AG09309 (cell line): ENCODE results near the gene TCP11.

Experiments
- DNase-seq: peaks from one replicate; pipeline ENCODE4 v3.0.0-alpha.2; 2010; ENCODE audit warnings: low read depth
- H3K4me3 ChIP-seq: 2 replicates; pipeline ENCODE4 v1.5.1; 2011; ENCODE audit warnings: mild to moderate bottlenecking, low read depth, low read length, moderate library complexity; ENCODE audit not compliant: control insufficient read depth
- TF ChIP-seq, protein P1 (sequence below): IDR thresholded peaks from 2 replicates; pipeline ENCODE4 v1.5.1; 2011; ENCODE audit warnings: mild to moderate bottlenecking, low read depth, low read length, inconsistent platforms; ENCODE audit not compliant: insufficient read depth, control insufficient read depth; ENCODE audit errors: missing control alignments

TCP11 gene

DNA sequence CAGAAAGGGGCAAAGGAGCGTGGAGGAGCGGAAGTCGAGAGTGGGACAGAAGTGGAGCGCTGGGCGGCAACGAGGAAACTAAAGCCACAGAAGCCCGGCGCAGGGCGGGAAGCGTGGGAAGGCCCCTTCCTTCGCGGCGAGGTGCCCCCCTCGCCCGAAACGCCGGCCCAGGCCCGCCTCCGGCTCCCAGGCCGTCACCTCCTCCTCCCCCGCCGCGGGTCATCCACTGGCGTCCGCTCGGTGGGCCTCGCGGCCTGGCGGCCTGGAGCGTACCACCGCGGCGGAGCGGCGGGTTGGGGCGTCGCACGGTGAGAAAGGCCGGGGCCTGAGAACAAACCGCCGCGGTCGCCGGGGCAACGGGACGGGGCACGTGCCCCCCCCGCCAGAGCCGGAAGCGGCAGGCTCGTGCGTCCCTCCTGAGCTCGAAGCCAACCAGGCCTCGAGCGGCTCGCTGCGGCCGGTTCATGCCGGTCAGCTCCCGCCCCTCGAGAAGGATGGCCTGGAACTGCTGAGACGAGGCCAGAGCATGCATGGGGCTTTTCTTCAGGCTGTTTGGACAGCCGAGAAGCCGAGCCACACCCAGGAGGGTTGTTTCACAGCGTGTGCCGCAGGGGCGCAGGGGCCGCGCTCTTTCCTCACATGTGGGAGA is at the start of gene TCP11:
Gene TCP11 (minus strand): TSS at position 333 of the 649 bp plus-strand sequence. CDS start 469 bp downstream, outside the sequence.
- TF ChIP-seq, protein P1, sequence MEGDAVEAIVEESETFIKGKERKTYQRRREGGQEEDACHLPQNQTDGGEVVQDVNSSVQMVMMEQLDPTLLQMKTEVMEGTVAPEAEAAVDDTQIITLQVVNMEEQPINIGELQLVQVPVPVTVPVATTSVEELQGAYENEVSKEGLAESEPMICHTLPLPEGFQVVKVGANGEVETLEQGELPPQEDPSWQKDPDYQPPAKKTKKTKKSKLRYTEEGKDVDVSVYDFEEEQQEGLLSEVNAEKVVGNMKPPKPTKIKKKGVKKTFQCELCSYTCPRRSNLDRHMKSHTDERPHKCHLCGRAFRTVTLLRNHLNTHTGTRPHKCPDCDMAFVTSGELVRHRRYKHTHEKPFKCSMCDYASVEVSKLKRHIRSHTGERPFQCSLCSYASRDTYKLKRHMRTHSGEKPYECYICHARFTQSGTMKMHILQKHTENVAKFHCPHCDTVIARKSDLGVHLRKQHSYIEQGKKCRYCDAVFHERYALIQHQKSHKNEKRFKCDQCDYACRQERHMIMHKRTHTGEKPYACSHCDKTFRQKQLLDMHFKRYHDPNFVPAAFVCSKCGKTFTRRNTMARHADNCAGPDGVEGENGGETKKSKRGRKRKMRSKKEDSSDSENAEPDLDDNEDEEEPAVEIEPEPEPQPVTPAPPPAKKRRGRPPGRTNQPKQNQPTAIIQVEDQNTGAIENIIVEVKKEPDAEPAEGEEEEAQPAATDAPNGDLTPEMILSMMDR = no peak
- H3K4me3 ChIP-seq = no peak within 1 kb of the TSS
- DNase-seq = no peak

DNA sequence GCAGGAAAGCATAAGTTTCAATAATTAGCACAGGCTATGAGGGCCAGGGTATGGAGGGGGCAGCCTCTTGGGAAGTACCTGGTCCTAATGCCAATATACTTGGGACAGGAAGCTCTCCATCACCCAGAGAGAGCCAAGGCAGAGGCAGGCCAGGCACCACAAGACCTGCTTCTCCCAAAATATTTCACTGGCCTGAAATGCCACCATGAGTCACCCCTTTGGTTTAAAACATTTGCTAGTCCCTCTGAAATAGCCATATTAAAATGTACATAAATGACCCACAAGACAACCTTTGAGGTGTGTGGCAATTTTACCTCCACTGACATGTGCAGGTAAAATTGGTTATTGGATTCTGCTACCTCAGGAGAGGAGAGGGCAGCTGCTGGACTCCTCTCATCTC is 49.2 kb upstream of the TCP11 start:
- TF ChIP-seq, protein P1 = no peak

DNA sequence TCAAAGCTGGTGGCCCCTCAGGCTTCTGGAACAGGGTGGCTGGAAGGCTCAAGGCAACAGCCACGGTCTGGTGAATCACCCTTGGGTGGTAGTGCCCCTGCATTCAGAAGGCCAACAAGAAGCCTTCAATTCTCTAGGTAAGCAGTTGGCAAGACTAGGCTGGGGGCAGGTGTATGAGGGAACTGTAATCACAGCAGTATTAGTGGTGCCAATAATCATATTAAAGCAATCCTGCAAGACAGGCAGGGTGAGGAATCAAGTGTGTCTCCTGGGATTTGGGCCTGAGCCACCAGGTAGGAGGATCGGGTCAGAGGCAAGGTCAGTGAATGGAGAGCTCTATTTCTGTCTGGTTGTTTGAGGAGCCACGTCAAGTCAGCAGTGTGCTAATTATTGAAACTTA is 47.7 kb upstream of the TCP11 start:
- no peak overlapping the region for H3K4me3 ChIP-seq
- TF ChIP-seq, protein P1 = no peak
- no peak for DNase-seq

More for the DNA sequence above, 49.2 kb upstream of the TCP11 start:
- no peak for DNase-seq
- H3K4me3 ChIP-seq = no peak overlapping the region

- TF ChIP-seq, protein P1 = no peak
- no peak overlapping the region for H3K4me3 ChIP-seq
- DNase-seq = no peak
These were observed 45.4 kb upstream of the TCP11 start for GRCh38 chr6:35186571-35186970.

GRCh38 chr6:35185971-35186370 is 44.8 kb upstream of the TCP11 start:
- H3K4me3 ChIP-seq = no peak overlapping the region
- no peak for DNase-seq
- TF ChIP-seq, protein P1 = no peak

- no peak overlapping the region for H3K4me3 ChIP-seq
- TF ChIP-seq, protein P1 = no peak
- no peak for DNase-seq
These were observed 44.2 kb upstream of the TCP11 start for GRCh38 chr6:35185302-35185681.
